Endothelial cell of umbilical vein (primary cell): Measurements from ENCODE around the gene SLC39A9. TPM values are rescaled to one million over a fixed set of nuclear protein-coding genes. Genes with fewer than 3 reads are reported as not detected.

Experiments used
- BruUV-seq: library from RNA; stranded (reverse); fragments of 400-500 nt; replicated peaks from 2 replicates; lab custom pipeline; 2021; lab: Mats Ljungman, UMichigan
- CTCF ChIA-PET: fragments of 300-600, 350-600 bp; sonication (Branson Sonifier 250); formaldehyde crosslinking; loops from one replicate; lab custom pipeline; 2021; ENCODE audit warnings: antibody characterized with exemption, inconsistent platforms; lab: Charles Lee
- POLR2A ChIA-PET: fragments of 300-600, 350-600 bp; sonication (Branson Sonifier 250); formaldehyde crosslinking; loops from one replicate; lab custom pipeline; 2021; ENCODE audit warnings: antibody characterized with exemption, inconsistent platforms; lab: Charles Lee
- DNase-seq: peaks from one replicate; pipeline ENCODE4 v3.0.0-alpha.2; 2011; ENCODE audit warnings: low read depth, low spot score
- FAIRE-seq: peaks from 2 replicates; lab custom pipeline; 2011; peaks lifted over from hg19 to GRCh38; lab: Jason Lieb, UNC
- H2AFZ ChIP-seq: 2 replicates; pipeline ENCODE4 v1.6.0; 2012; ENCODE audit warnings: low read depth, low read length, control low read depth, inconsistent platforms
- H3K27ac ChIP-seq: 2 replicates; pipeline ENCODE4 v1.5.1; 2011; ENCODE audit warnings: low read depth, mild to moderate bottlenecking, control low read depth, low read length, moderate library complexity; ENCODE audit not compliant: insufficient read depth
- H3K27me3 ChIP-seq, 2 experiments: 2 replicates each; pipeline versions ENCODE4 v1.6.0 to v1.6.1; 2011; ENCODE audit warnings: low read length in 2 of 2, mixed read lengths in 1 of 2; ENCODE audit not compliant: control insufficient read depth in 2 of 2, insufficient read depth in 2 of 2
- H3K36me3 ChIP-seq, 2 experiments: 2 replicates in 1 of 2; 3 replicates in 1 of 2; pipeline ENCODE4 v1.5.1; 2011; ENCODE audit warnings: low read length in 2 of 2, mild to moderate bottlenecking in 1 of 2, moderate library complexity in 1 of 2; ENCODE audit not compliant: control insufficient read depth in 2 of 2, insufficient read depth in 2 of 2; ENCODE audit errors: extremely low read depth in 1 of 2
- H3K4me1 ChIP-seq: 3 replicates; pipeline ENCODE4 v1.5.1; 2011; ENCODE audit warnings: mild to moderate bottlenecking, low read length; ENCODE audit not compliant: control insufficient read depth, insufficient read depth; ENCODE audit errors: extremely low read depth
- H3K4me2 ChIP-seq: 2 replicates; pipeline ENCODE4 v1.6.1; 2011; ENCODE audit warnings: low read length, control low read depth, mixed read lengths; ENCODE audit not compliant: insufficient read depth
- H3K4me3 ChIP-seq, 3 experiments: fragments of 200-600 bp in 1 of 3; sonication (generic), shearing (Covaris generic) in 1 of 3; replicated peaks in 1 of 3; 2 replicates each; pipeline ENCODE4 v1.5.1; 2011 to 2016; ENCODE audit warnings: control low read depth in 3 of 3, low read length in 3 of 3, mild to moderate bottlenecking in 2 of 3, inconsistent platforms in 1 of 3, low read depth in 1 of 3, moderate library complexity in 1 of 3; ENCODE audit not compliant: insufficient read depth in 1 of 3
- H3K79me2 ChIP-seq: 2 replicates; pipeline ENCODE4 v1.6.0; 2012; ENCODE audit warnings: low read length, inconsistent platforms; ENCODE audit not compliant: control insufficient read depth, insufficient read depth
- H3K9ac ChIP-seq: replicated peaks from 2 replicates; pipeline ENCODE3; 2011; ENCODE audit warnings: low read length, control low read depth; ENCODE audit not compliant: insufficient read depth; ENCODE audit errors: extremely low read depth
- H3K9me1 ChIP-seq: replicated peaks from 3 replicates; pipeline ENCODE4 v1.6.0; 2011; ENCODE audit warnings: mild to moderate bottlenecking, low read length; ENCODE audit not compliant: control insufficient read depth, insufficient read depth; ENCODE audit errors: extremely low read depth
- H3K9me3 ChIP-seq: replicated peaks from 2 replicates; pipeline ENCODE4 v1.5.1; 2012; ENCODE audit warnings: low read length, inconsistent platforms; ENCODE audit not compliant: control insufficient read depth, insufficient read depth
- H4K20me1 ChIP-seq: replicated peaks from 2 replicates; pipeline ENCODE3; 2011; ENCODE audit warnings: mild to moderate bottlenecking, low read length; ENCODE audit not compliant: control insufficient read depth, insufficient read depth; ENCODE audit errors: extremely low read depth
- EZH2 ChIP-seq: IDR thresholded peaks from 2 replicates; pipeline ENCODE4 v1.6.1; 2012; ENCODE audit warnings: borderline replicate concordance, low read depth, mild to moderate bottlenecking, moderate library complexity, low read length, inconsistent platforms; ENCODE audit not compliant: severe bottlenecking
- FOS ChIP-seq: IDR thresholded peaks from 2 replicates; pipeline ENCODE4 v1.6.1; 2011; ENCODE audit warnings: mild to moderate bottlenecking, low read length, moderate library complexity, borderline replicate concordance; ENCODE audit not compliant: insufficient read depth
- GATA2 ChIP-seq: IDR thresholded peaks from 2 replicates; pipeline ENCODE4 v1.7.0; 2011; ENCODE audit warnings: low read depth, mild to moderate bottlenecking, moderate library complexity, mixed read lengths, low read length; ENCODE audit not compliant: insufficient read length, insufficient read depth
- JUN ChIP-seq: IDR thresholded peaks from 2 replicates; pipeline ENCODE4 v1.6.1; 2011; ENCODE audit warnings: borderline replicate concordance, low read depth; ENCODE audit not compliant: insufficient read length, insufficient read depth
- MYC ChIP-seq: IDR thresholded peaks from one replicate; pipeline ENCODE4 v1.6.1; 2011; ENCODE audit warnings: mild to moderate bottlenecking, low read depth, low read length
- POLR2A ChIP-seq: IDR thresholded peaks from 2 replicates; pipeline ENCODE4 v1.6.1; 2012; ENCODE audit warnings: low read depth, mild to moderate bottlenecking, control low read depth, low read length
- POLR2AphosphoS5 ChIP-seq: IDR thresholded peaks from 2 replicates; pipeline ENCODE4 v1.6.1; 2012; ENCODE audit warnings: low read depth, mild to moderate bottlenecking, control low read depth, low read length, moderate library complexity; ENCODE audit not compliant: insufficient read depth
- dilution Hi-C: fragments of 300-500 bp; cut with MboI; formaldehyde crosslinking; loops from one replicate; pipeline ENCODE4 v1.15.0; 2019; ENCODE audit warnings: low sequenced_read_pairs; ENCODE audit not compliant: extremely low pct_ligation_motif_present
- intact Hi-C: fragments of 100-400 bp; cut with micrococcal nuclease; formaldehyde crosslinking; loops from one replicate; pipeline ENCODE4 v1.10.0; 2022
- polyA plus RNA-seq, 4 experiments: library from polyadenylated mRNA; depleted of rRNA in 3 of 4; stranded (reverse) in 3 of 4; unstranded in 1 of 4; fragments of >200 nt; gene quantifications; 2 replicates each; pipeline versions ENCODE4 v1.2.1 to v1.2.3, GENCODE V29; 2011 to 2012; ENCODE audit warnings: missing spikeins in 1 of 4
- total RNA-seq: library from RNA; stranded (reverse); gene quantifications from 2 replicates; pipeline ENCODE4 v1.2.3, GENCODE V29; 2021
- TF ChIP-seq, protein P1 (sequence below), 2 donors: IDR thresholded peaks; 1 replicate in 1 of 2; 2 replicates in 1 of 2; pipeline ENCODE4 v1.5.1; 2011; ENCODE audit warnings: low read length in 2 of 2, mild to moderate bottlenecking in 2 of 2, moderate library complexity in 2 of 2, control low read depth in 1 of 2, inconsistent platforms in 1 of 2, low read depth in 1 of 2; ENCODE audit not compliant: insufficient read depth in 1 of 2; ENCODE audit errors: extremely low read depth in 1 of 2
- TF ChIP-seq, protein P2 (sequence below): IDR thresholded peaks from 2 replicates; pipeline ENCODE4 v1.6.1; 2011; ENCODE audit not compliant: insufficient read depth, insufficient read length

SLC39A9 gene
- total and polyA plus RNA-seq, 2 donors (not counting 3 experiments of a cell fraction or from before 2014, with no cell fraction given), result 39.8 to 55.2 TPM

DNA sequence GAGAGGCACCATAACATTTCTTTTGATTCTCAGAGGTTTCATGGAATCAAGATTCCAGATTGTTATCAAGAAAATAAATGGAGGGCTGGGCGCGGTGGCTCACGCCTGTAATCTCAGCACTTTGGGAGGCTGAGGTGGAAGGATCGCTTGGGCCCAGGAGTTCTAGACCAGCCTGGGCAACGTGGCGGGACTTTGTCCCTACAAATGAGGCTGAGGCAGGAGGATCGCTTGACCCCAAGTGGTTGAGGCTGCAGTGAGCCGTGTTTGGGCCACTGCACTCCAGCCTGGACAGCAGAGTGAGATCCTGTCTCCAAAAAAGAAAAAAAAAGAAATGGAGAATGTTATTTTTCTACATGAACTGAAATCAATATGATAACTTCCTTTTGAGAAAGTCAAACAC, 1.3 kb downstream of the SLC39A9 start:
- H3K27me3 ChIP-seq, result no peaks in the 10 kb centered on the region
- peak overlapping the region; percentile 95 for H3K4me2 ChIP-seq
- dilution Hi-C loops (no loop called here), intact Hi-C loops (loop anchor here (5.0 to 10.0 kb wide), 2 partner anchors 157 to 365 kb away; partner anchors contain the start of gene SRSF5)
- no peaks in the 10 kb centered on the region for H3K9me3 ChIP-seq
- H3K36me3 ChIP-seq, result peaks cover 7 to 9% of the 10 kb centered on the region in 2 experiments
- DNase-seq, result no peak
- peaks cover 5% of the 10 kb centered on the region for H4K20me1 ChIP-seq
- no peaks in the 10 kb centered on the region for H3K9me1 ChIP-seq
- peak overlapping the region in 2 of 3 experiments; percentile 19 to 84 for H3K4me3 ChIP-seq
- H3K79me2 ChIP-seq, result peaks cover 75% of the 10 kb centered on the region
- no peak for FAIRE-seq
- H3K27ac ChIP-seq, result no peak overlapping the region
- no peak overlapping the region for H2AFZ ChIP-seq
- ChIA-PET POLR2A (no interaction called here), CTCF (interaction anchor here (3.5 kb wide), 1 partner anchor 60 kb away, joined by 26 read pairs; no protein-coding TSS in a partner anchor)
- TF ChIP-seq POLR2A (no peak), GATA2 (no peak), POLR2AphosphoS5 (no peak), MYC (no peak), EZH2 (no peak), FOS (no peak), JUN (no peak)
- TF ChIP-seq, protein P1, sequence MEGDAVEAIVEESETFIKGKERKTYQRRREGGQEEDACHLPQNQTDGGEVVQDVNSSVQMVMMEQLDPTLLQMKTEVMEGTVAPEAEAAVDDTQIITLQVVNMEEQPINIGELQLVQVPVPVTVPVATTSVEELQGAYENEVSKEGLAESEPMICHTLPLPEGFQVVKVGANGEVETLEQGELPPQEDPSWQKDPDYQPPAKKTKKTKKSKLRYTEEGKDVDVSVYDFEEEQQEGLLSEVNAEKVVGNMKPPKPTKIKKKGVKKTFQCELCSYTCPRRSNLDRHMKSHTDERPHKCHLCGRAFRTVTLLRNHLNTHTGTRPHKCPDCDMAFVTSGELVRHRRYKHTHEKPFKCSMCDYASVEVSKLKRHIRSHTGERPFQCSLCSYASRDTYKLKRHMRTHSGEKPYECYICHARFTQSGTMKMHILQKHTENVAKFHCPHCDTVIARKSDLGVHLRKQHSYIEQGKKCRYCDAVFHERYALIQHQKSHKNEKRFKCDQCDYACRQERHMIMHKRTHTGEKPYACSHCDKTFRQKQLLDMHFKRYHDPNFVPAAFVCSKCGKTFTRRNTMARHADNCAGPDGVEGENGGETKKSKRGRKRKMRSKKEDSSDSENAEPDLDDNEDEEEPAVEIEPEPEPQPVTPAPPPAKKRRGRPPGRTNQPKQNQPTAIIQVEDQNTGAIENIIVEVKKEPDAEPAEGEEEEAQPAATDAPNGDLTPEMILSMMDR (IDR thresholded peaks at IDR 0.05; ENCODE audit: extremely low read depth in 1 of 2, insufficient read depth in 1 of 2, low read depth in 1 of 2, low read length in 2 of 2), result no peak
- TF ChIP-seq, protein P2, sequence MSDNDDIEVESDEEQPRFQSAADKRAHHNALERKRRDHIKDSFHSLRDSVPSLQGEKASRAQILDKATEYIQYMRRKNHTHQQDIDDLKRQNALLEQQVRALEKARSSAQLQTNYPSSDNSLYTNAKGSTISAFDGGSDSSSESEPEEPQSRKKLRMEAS, result no peak
- no peak overlapping the region for H3K9ac ChIP-seq
- H3K4me1 ChIP-seq, result peaks cover 31% of the 10 kb centered on the region
- no TSS peak for BruUV-seq
